ENCODE data around the gene ARHGAP27.
"Not testable (repeated sequence)": the region's sequence is repeated elsewhere in the genome, so short reads cannot be mapped to it uniquely, and the experiment has no call there.

Gene ARHGAP27

DNA sequence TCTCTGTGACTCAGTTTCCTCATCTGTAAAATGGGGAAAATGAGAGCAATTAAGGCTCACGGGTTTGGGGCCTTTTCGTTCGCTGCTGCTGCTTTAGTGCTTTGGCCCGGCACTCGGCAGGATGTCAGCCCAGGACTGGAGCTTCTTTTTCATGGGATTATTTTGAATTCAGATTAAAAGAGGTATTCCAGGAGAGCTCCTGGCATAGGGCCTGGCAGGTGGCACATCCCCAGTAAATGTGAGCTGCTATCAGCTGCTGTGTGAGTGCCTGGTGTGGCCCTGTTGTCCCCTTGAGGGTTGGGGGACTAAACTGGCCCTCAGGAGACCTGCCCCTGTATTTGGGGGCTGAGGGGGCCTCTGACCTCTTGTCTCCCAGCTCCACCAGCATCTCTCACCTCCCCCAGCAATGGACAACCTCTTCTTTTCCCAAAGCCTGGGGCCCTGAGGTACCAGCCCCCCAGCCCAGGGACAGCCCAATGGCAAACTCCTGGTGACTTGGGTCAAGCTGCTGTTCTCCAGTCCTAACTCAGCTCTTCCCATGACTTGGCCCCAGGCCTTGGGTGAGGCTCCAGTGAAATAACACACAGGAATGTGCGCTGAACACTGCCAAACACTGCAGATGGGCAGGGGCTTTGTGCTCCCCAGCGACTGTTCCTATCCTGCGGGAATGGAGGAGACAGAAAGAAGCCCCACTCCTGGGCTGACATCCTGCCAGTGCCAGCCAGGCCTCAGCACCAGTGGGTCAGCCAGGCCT lies 14.4 kb upstream of the ARHGAP27 start:
- DNase-seq (ENCODE audit: low read depth) = not testable (repeated sequence)

DNA sequence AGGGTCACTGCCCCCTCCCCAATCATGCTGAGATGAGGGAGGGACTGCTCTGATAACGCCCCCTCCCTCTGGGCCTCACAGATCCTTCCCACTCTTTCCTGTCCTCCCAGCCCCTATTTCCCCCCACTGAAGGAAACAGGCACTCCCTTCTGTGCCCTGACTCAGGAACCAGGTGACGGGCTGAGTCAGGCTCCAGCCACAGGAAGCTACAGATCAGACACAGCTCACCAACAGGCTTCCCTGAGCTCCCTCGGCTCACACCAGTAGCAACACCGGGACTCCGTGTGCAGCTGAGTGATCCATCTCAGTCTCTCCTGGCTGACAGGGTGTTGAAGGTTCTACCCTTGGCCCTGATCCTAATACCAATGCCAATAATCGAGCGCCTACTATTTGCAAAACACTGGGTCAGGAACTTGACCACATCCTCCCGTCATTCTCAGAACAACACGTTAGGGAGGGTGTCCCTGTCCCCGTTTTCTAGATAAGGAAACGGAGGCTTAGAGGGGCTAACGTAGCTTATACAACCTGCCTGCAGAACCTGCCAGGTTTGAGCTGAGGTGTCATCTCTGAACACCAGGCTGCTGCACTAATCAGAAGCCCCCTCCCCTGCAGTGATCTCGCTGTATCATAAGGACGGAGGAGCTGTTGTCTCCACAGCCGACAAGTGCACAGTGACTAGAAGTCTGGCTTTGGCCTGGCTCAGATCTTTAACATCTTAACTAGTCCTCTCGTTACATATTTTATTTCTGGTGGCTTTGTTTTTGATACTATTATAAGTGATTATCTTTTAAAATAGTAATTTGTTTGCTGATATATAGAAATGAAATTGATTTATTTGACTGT lies 13.5 kb upstream of the ARHGAP27 start:
- not testable (repeated sequence) for DNase-seq (ENCODE audit: low read depth)

DNA sequence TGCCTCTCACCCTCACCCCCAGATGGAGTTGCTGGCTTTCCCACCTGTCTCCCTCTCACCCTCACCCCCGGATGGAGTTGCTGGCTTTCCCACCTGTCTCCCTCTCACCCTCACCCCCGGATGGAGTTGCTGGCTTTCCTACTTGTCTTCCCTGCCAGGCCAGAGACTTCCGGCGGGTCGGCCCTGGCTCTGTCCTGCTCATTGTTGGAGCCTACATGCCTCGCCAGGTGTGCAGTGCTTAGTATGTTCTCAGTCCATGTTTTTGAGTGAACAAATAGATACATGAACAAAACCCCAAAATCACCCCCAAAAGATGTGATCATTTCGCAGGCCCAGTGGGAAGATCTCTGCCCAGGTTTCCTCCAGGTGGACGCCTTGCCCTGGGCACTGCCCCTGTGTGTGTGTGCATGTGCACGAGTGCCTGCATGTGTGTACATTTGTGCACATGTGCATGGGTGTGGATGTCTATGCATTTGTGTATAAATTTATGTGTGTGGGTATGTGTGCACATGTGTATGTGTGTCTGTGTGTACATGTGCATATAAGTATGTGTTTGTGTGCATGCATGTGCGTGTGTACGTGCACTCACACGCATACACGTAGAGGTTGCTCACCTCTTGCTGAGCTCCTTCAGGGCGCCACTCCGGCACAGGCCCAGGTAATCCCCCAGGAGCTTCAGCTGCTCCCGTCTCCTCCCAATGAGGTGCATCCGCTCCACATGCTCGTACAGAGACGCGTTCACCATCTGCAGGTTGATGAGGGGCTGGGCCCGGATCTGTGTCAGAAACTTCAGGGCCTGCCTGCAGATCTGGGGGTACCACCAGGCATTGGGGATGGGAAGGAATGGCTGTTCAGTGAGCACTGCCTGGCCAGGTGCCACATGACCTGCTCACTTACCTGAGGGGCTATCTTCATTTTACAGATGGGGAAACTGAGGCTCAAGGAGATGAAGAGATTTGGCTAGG lies 12.5 kb upstream of the ARHGAP27 start:
- not testable (repeated sequence) for DNase-seq (ENCODE audit: low read depth)

GRCh38 chr17:45444301-45444700 lies 11.6 kb upstream of the ARHGAP27 start:
- not testable (repeated sequence) for DNase-seq (ENCODE audit: low read depth)

- not testable (repeated sequence) for DNase-seq (ENCODE audit: low read depth)
Observed at GRCh38 chr17:45443371-45444260, 10.9 kb upstream of the ARHGAP27 start.

GRCh38 chr17:45441526-45442310 lies 9.0 kb upstream of the ARHGAP27 start:
- no peak for DNase-seq (ENCODE audit: low read depth)

GRCh38 chr17:45440839-45441515 lies 8.3 kb upstream of the ARHGAP27 start:
- not testable (repeated sequence) for DNase-seq (ENCODE audit: low read depth)

DNA sequence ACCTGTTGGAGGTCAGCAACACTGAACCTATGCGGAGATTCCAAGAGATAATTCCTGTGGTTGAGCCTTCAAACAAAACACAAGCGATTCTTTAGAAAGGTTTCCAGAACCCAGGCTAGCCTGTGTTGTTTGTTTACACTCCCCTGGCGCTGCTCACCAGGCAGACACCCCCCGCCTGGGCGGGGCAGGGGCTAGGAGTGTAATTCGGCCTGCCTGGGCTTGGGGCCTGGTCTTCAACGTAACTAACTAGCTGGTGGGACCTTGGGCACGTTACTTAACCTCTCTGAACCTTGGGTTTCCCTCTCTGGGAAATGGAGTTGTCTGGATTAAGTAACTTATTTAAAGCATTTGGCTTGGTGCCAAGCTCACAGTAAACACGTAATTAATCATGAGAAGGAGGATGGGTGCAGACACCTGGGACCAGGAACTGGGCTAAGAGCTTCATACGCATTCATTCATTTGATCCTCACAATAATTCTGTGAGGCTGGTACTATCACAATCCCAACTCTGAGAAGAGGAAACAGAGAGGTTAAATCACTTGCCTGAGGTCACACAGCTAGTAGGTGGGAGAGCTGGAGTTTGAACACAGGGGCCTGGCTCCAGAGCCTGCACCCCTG lies 7.6 kb upstream of the ARHGAP27 start:
- DNase-seq (ENCODE audit: low read depth) = no peak

DNA sequence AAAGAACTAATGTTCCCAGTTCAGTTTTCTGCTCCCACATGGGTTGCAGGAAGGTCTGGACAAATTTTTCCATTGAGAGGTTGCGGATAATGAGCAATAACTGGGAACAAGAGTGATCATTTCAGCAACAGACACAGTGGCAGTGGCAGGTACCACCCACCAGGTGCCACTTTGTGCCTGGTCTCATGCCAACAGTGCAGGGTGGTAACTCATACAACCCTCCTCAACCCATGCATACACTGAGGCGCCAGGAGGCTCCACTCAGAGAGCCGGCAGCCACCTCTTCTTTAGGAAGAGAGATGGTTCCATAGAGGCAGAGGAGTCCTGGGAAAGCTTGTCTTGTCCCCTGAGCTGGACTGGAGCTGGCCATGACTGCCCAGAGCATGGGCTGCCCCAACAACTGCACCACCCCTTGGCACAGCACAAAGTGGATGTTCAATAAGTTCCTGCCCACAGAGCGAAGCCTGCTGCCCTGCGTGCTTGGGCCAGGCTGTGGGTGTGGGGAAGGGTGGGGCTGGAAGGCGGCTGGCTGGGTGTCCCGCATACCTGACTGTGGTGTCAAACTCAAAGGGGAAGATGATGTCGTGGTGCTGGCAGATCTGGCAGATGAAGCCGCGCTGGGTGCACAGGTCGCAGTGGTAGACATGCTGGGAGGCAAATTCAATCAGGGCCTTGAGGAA lies 6.4 kb upstream of the ARHGAP27 start:
- no peak for DNase-seq (ENCODE audit: low read depth)

- DNase-seq (ENCODE audit: low read depth) = no peak
Observed at GRCh38 chr17:45437465-45438283, 5.0 kb upstream of the ARHGAP27 start.

- DNase-seq (ENCODE audit: low read depth) = no peak
Observed at GRCh38 chr17:45436625-45437464, 4.2 kb upstream of the ARHGAP27 start.

DNA sequence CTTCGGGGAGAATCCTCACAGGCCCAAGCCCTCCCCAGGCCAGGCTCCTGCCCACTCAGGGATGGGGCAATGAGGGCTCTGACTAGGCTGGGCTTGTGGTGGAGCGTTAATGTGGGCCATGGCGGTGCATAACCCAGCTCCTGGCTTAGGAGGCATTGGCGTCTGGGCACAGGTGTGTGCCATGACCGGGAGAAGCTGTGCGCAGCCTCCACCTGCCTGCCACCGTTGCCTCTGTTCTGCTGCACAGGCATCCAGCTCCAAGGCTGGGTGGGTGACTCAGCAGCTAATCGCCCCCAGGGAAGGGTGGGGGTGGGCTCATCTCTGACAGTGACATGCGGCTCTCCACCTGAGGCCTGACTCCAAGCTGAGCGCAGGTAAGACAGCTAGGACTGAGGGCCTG lies 3.5 kb upstream of the ARHGAP27 start:
- no peak for DNase-seq (ENCODE audit: low read depth)

- DNase-seq (ENCODE audit: low read depth) = no peak
Observed at GRCh38 chr17:45435481-45435880, 2.8 kb upstream of the ARHGAP27 start.

GRCh38 chr17:45433159-45433535 lies 477 bp upstream of the ARHGAP27 start:
- DNase-seq (ENCODE audit: low read depth) = no peak

DNA sequence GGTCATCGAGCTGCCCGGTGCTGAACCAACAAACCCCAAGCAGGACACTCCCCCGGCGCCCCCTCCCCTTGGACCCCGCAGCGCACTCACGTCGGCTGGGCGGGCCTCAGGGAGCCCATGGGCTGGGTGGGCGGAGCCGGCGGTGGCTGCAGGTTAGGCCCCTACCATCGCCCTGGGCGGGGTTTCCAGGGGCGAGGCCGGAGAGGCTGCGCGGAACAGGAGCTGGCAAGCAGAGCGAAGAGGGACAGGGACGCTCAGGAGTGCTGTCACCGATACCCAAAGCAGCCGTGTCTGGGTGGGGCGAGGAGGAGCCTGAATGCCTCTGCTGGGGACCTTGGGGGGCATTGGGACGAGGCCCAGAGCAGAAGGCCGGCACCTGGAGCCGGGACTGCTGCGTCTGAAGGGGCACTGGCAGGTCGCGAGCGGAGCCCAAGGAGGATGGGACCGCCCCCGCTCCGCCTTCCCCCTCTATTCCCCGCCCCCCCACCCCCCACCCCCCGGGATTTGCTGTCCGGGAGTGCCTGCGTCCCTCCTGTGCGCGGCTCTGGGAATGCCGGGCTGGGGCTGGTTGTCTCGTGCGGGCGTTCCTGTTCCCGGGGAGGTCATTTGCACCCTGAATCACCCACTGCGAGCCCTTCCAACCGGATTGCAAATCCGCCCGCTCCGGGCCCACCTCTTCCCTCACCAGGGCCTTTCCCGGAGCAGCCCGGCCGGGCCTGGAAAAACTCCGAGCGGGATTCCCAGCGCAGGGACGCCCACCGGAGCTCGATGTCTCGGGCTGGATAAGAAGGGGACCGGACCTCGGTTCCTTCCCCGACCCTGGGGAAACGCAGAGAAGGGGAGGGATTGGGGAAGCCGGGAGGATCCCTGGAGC lies 902 bp downstream of the ARHGAP27 start:
- peak; percentile 66 for DNase-seq (ENCODE audit: low read depth)

All from CMK (cell line).